ENCODE data around the gene ICE2. TPM values are rescaled to one million over a fixed set of nuclear protein-coding genes. Genes with fewer than 3 reads are reported as not detected.

Gene ICE2
- total and polyA plus RNA-seq, 2 experiments from 2014 or later = 64.2 to 64.3 TPM

DNA sequence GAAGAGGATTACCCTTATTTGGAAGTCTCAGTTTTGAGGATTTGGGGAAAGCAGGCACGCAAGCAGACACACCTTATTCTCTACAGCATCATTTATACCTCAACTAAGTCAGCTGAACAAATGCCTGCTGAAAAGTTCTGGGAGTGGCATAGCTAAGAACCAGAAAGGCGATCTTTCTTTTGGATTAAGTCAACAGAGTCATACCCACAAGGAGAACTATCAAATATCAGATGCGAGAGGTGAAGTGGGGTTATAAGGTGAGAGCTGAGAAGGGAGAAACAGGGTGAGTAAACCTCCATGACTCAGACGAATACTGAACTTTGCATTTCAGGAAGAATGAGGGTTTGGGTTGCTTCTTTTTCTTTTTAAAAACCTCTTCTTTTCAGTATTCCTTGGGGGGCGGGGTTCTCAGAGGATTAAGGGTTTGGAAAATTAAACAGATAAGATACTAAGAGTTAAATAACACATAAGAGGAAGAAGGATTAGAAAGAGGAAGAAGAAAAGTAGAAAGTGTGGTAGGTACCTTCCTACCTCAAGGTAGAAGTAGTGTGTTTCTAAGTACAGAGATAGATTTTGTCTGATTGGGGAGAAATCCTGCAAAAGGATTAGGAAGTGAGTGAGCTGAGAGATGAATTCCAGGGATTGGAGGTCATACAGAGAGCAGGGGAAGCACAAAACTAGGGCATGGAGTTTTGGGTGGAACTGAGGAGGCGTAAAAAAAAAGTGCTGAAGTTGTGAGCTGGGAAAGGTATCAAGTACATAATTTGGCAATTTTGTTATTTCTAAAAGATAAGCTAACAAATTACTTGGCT is 41.3 kb upstream of the ICE2 start:
- Mint-ChIP-seq H3K27ac (peak overlapping the region; percentile 43), H3K9me3 (no peaks in the 10 kb centered on the region), H3K36me3 (ENCODE audit: low read depth) (no peaks in the 10 kb centered on the region), H3K4me1 (peaks cover 12% of the 10 kb centered on the region), H3K27me3 (ENCODE audit: insufficient read depth, low read depth, poor library complexity) (peaks cover 2% of the 10 kb centered on the region), H3K4me3 (no peak overlapping the region)
- H2AFZ ChIP-seq = no peak overlapping the region
- 0 out of 2 replicates have a peak, but pooled peaks cover 4% of the 10 kb centered on the region for H3F3A ChIP-seq (replicated peaks; ENCODE audit: low read depth)
- peak overlapping the region; percentile 28; the same call in 1 of the 2 replicates for H3K4me2 ChIP-seq
- H4K20me1 ChIP-seq (replicated peaks; ENCODE audit: insufficient read depth) = no peaks in the 10 kb centered on the region
- peak; percentile 57 for ATAC-seq
- 0 out of 2 replicates have a peak overlapping the region, but pooled peaks have one; percentile 64 for H3K27ac ChIP-seq (ENCODE audit: low read depth)
- H3K9me2 ChIP-seq (ENCODE audit: insufficient read depth) = no peaks in the 10 kb centered on the region
- H3K4me1 ChIP-seq (ENCODE audit: insufficient read depth) = peaks cover 9% of the 10 kb centered on the region
- no peak for TF ChIP-seq NANOG (IDR thresholded peaks at IDR 0.05; ENCODE audit: borderline replicate concordance)
- no peak for TF ChIP-seq ETS1 (IDR thresholded peaks at IDR 0.05)
- H3K36me3 ChIP-seq (ENCODE audit: insufficient read depth) = no peaks in the 10 kb centered on the region
- no peak overlapping the region for H3K4me3 ChIP-seq
- DNase-seq (ENCODE audit: low spot score) = peak; percentile 21
- H3K79me2 ChIP-seq (replicated peaks; ENCODE audit: insufficient read depth) = no peaks in the 10 kb centered on the region
- H3K27me3 ChIP-seq (ENCODE audit: insufficient read depth) = no peaks in the 10 kb centered on the region

- no peaks in the 10 kb centered on the region for H3K27me3 ChIP-seq (ENCODE audit: insufficient read depth)
- no peak overlapping the region for H3K4me2 ChIP-seq
- H3K36me3 ChIP-seq (ENCODE audit: insufficient read depth) = no peaks in the 10 kb centered on the region
- Mint-ChIP-seq H3K27ac (no peak overlapping the region; the same call in 1 of the 2 replicates), H3K36me3 (ENCODE audit: low read depth) (no peaks in the 10 kb centered on the region), H3K4me3 (no peak overlapping the region), H3K4me1 (peaks cover 15% of the 10 kb centered on the region), H3K27me3 (ENCODE audit: insufficient read depth, low read depth, poor library complexity) (peaks cover 2% of the 10 kb centered on the region), H3K9me3 (no peaks in the 10 kb centered on the region)
- H4K20me1 ChIP-seq (replicated peaks; ENCODE audit: insufficient read depth) = no peaks in the 10 kb centered on the region
- ATAC-seq = no peak
- no peak overlapping the region for H2AFZ ChIP-seq
- 0 out of 2 replicates have a peak, but pooled peaks cover 4% of the 10 kb centered on the region for H3F3A ChIP-seq (replicated peaks; ENCODE audit: low read depth)
- no peak for DNase-seq (ENCODE audit: low spot score)
- no peaks in the 10 kb centered on the region for H3K79me2 ChIP-seq (replicated peaks; ENCODE audit: insufficient read depth)
- no peaks in the 10 kb centered on the region for H3K9me2 ChIP-seq (ENCODE audit: insufficient read depth)
- H3K27ac ChIP-seq (ENCODE audit: low read depth) = 0 out of 2 replicates have a peak overlapping the region, but pooled peaks have one; percentile 7
- no peak overlapping the region for H3K4me3 ChIP-seq
- peaks cover 9% of the 10 kb centered on the region for H3K4me1 ChIP-seq (ENCODE audit: insufficient read depth)
- TF ChIP-seq NANOG (IDR thresholded peaks at IDR 0.05; ENCODE audit: borderline replicate concordance) (no peak), CTCF (conservative IDR thresholded peaks at IDR 0.05; ENCODE audit: low read depth in 2 of 2) (no peak), ZNF114 (CRISPR knock-in tag; IDR thresholded peaks at IDR 0.05) (no peak), ZNF331 (CRISPR knock-in tag; IDR thresholded peaks at IDR 0.05; ENCODE audit: low read depth) (no peak), REST (IDR thresholded peaks at IDR 0.05; ENCODE audit: unreplicated experiment) (no peak)
- TF ChIP-seq, protein P1, sequence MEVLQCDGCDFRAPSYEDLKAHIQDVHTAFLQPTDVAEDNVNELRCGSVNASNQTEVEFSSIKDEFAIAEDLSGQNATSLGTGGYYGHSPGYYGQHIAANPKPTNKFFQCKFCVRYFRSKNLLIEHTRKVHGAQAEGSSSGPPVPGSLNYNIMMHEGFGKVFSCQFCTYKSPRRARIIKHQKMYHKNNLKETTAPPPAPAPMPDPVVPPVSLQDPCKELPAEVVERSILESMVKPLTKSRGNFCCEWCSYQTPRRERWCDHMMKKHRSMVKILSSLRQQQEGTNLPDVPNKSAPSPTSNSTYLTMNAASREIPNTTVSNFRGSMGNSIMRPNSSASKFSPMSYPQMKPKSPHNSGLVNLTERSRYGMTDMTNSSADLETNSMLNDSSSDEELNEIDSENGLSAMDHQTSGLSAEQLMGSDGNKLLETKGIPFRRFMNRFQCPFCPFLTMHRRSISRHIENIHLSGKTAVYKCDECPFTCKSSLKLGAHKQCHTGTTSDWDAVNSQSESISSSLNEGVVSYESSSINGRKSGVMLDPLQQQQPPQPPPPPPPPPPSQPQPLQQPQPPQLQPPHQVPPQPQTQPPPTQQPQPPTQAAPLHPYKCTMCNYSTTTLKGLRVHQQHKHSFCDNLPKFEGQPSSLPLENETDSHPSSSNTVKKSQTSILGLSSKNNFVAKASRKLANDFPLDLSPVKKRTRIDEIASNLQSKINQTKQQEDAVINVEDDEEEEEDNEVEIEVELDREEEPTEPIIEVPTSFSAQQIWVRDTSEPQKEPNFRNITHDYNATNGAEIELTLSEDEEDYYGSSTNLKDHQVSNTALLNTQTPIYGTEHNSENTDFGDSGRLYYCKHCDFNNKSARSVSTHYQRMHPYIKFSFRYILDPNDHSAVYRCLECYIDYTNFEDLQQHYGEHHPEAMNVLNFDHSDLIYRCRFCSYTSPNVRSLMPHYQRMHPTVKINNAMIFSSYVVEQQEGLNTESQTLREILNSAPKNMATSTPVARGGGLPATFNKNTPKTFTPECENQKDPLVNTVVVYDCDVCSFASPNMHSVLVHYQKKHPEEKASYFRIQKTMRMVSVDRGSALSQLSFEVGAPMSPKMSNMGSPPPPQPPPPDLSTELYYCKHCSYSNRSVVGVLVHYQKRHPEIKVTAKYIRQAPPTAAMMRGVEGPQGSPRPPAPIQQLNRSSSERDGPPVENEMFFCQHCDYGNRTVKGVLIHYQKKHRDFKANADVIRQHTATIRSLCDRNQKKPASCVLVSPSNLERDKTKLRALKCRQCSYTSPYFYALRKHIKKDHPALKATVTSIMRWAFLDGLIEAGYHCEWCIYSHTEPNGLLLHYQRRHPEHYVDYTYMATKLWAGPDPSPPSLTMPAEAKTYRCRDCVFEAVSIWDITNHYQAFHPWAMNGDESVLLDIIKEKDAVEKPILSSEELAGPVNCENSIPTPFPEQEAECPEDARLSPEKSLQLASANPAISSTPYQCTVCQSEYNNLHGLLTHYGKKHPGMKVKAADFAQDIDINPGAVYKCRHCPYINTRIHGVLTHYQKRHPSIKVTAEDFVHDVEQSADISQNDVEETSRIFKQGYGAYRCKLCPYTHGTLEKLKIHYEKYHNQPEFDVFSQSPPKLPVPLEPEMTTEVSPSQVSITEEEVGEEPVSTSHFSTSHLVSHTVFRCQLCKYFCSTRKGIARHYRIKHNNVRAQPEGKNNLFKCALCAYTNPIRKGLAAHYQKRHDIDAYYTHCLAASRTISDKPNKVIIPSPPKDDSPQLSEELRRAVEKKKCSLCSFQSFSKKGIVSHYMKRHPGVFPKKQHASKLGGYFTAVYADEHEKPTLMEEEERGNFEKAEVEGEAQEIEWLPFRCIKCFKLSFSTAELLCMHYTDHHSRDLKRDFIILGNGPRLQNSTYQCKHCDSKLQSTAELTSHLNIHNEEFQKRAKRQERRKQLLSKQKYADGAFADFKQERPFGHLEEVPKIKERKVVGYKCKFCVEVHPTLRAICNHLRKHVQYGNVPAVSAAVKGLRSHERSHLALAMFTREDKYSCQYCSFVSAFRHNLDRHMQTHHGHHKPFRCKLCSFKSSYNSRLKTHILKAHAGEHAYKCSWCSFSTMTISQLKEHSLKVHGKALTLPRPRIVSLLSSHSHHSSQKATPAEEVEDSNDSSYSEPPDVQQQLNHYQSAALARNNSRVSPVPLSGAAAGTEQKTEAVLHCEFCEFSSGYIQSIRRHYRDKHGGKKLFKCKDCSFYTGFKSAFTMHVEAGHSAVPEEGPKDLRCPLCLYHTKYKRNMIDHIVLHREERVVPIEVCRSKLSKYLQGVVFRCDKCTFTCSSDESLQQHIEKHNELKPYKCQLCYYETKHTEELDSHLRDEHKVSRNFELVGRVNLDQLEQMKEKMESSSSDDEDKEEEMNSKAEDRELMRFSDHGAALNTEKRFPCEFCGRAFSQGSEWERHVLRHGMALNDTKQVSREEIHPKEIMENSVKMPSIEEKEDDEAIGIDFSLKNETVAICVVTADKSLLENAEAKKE (CRISPR knock-in tag; IDR thresholded peaks at IDR 0.05) = no peak
These were observed 40.3 kb upstream of the ICE2 start for GRCh38 chr15:60519218-60519617.

All from GM23338 (cell line).